ENCODE measurements around the gene HOXD4.

- TF ChIP-seq EP300 (IDR thresholded peaks at IDR 0.05) (no peak), CTCF (IDR thresholded peaks at IDR 0.05) (no peak)
These were observed 12.9 kb downstream of the HOXD4 start for GRCh38 chr2:176164201-176164600.
